MCF 10A (cell line): Measurements from ENCODE around the gene IL1F10. TPM values are rescaled to one million over a fixed set of nuclear protein-coding genes. Genes with fewer than 3 reads are reported as not detected.
A peak's percentile ranks its signal among the peaks of the same experiment; 100 is the strongest.

Source experiments
- BruUV-seq: library from RNA; stranded (reverse); fragments of 400-500 nt; replicated peaks from 2 replicates; lab custom pipeline; 2021; lab: Mats Ljungman, UMichigan
- CTCF ChIA-PET: fragments of 300-600 bp; sonication (Branson Sonifier 250); formaldehyde crosslinking; extraction: SDS; loops from one replicate; lab custom pipeline; 2021; ENCODE audit warnings: antibody characterized with exemption, inconsistent platforms; lab: Yijun Ruan, JAX
- POLR2A ChIA-PET: fragments of 300-600, 350-650 bp; sonication (Branson Sonifier 250); formaldehyde crosslinking; extraction: SDS; loops from one replicate; lab custom pipeline; 2020; ENCODE audit warnings: antibody characterized with exemption, inconsistent platforms; lab: Yijun Ruan, JAX
- DNase-seq: peaks from one replicate; pipeline ENCODE4 v3.0.0-alpha.2; 2018; ENCODE audit not compliant: unreplicated experiment
- H3K27ac Mint-ChIP-seq: one replicate; pipeline ENCODE4 v1.8.0; 2022; ENCODE audit warnings: mild to moderate bottlenecking, low read depth, mixed read lengths; ENCODE audit not compliant: unreplicated experiment
- H3K27me3 Mint-ChIP-seq: one replicate; pipeline ENCODE4 v1.8.0; 2022; ENCODE audit warnings: mixed read lengths; ENCODE audit not compliant: insufficient read depth, unreplicated experiment
- H3K36me3 Mint-ChIP-seq: one replicate; pipeline ENCODE4 v1.8.0; 2022; ENCODE audit warnings: mild to moderate bottlenecking, moderate library complexity, mixed read lengths; ENCODE audit not compliant: insufficient read depth, unreplicated experiment
- H3K4me1 Mint-ChIP-seq: one replicate; pipeline ENCODE4 v1.8.0; 2022; ENCODE audit warnings: mixed read lengths; ENCODE audit not compliant: insufficient read depth, unreplicated experiment
- H3K4me3 Mint-ChIP-seq: one replicate; pipeline ENCODE4 v1.8.0; 2022; ENCODE audit warnings: mild to moderate bottlenecking, moderate library complexity, mixed read lengths; ENCODE audit not compliant: unreplicated experiment
- H3K9me3 Mint-ChIP-seq: one replicate; pipeline ENCODE4 v1.8.0; 2022; ENCODE audit warnings: mixed read lengths; ENCODE audit not compliant: unreplicated experiment
- CTCF ChIP-seq: fragments of 200-600 bp; IDR thresholded peaks from one replicate; pipeline ENCODE4 v1.8.0; 2022; ENCODE audit warnings: antibody characterized with exemption, mild to moderate bottlenecking; ENCODE audit not compliant: unreplicated experiment
- intact Hi-C: fragments of 100-400 bp; cut with micrococcal nuclease; formaldehyde crosslinking; loops from 2 replicates; pipeline ENCODE4 v1.14.1; 2022
- total RNA-seq: library from RNA; stranded (reverse); gene quantifications from 2 replicates; pipeline ENCODE4 v1.2.3, GENCODE V29; 2022

Gene IL1F10
- total RNA-seq, 1 experiment from 2014 or later: not detected

- no peak for DNase-seq
- no peaks in the 10 kb centered on the region for H3K4me1 Mint-ChIP-seq
- H3K36me3 Mint-ChIP-seq: no peaks in the 10 kb centered on the region
- intact Hi-C loops: no loop called here
- BruUV-seq: no TSS peak
- ChIA-PET POLR2A (no interaction called here), CTCF (no interaction called here)
- no peak overlapping the region for H3K27ac Mint-ChIP-seq
- no peaks in the 10 kb centered on the region for H3K9me3 Mint-ChIP-seq
- no peak overlapping the region for H3K4me3 Mint-ChIP-seq
- H3K27me3 Mint-ChIP-seq: peaks cover 14% of the 10 kb centered on the region
- TF ChIP-seq CTCF: no peak
Observed at GRCh38 chr2:113039719-113040118, 28.1 kb upstream of the IL1F10 start.

DNA sequence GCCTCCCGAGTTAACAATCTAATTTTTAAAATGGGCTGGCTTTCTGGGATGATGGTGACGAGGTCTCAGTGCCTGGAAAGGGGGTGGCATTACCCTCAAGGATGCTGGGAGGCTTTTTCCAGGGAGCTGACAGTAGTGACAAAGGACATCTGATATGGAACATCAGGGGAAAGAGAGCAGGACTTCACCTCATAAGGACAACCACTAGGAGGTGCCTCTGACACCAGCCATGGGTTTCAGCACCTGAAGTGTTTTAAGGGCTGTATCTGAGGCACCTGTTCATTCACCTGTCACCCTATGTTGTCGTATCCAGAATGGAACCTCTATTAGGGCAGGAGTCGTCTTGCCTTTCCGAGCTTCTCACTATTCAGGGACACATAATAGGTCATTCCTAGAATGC lies 25.9 kb upstream of the IL1F10 start:
- DNase-seq: peak; percentile 30
- ChIA-PET CTCF (interaction anchor here (1.3 kb wide), 1 partner anchor 95 kb away, joined by 4 read pairs; no protein-coding TSS in a partner anchor), POLR2A (interaction anchor here (0.6 kb wide), 1 partner anchor 282 kb away, joined by 3 read pairs; no protein-coding TSS in a partner anchor)
- Mint-ChIP-seq H3K27ac (no peak overlapping the region), H3K9me3 (no peaks in the 10 kb centered on the region), H3K4me3 (no peak overlapping the region), H3K27me3 (no peaks in the 10 kb centered on the region), H3K4me1 (no peaks in the 10 kb centered on the region), H3K36me3 (no peaks in the 10 kb centered on the region)
- TF ChIP-seq CTCF: peak; percentile 13
- intact Hi-C loops: no loop called here
- BruUV-seq: no TSS peak

- H3K27me3 Mint-ChIP-seq: peaks cover 11% of the 10 kb centered on the region
- intact Hi-C loops: no loop called here
- no peaks in the 10 kb centered on the region for H3K9me3 Mint-ChIP-seq
- H3K4me1 Mint-ChIP-seq: no peaks in the 10 kb centered on the region
- H3K36me3 Mint-ChIP-seq: no peaks in the 10 kb centered on the region
- POLR2A ChIA-PET: no interaction called here
- DNase-seq: no peak
- CTCF ChIA-PET: interaction anchor here (0.6 to 1.2 kb wide), 2 partner anchors 15 to 92 kb away, joined by 3 to 4 read pairs; no protein-coding TSS in a partner anchor
- no TSS peak for BruUV-seq
- H3K27ac Mint-ChIP-seq: no peak overlapping the region
- H3K4me3 Mint-ChIP-seq: no peak overlapping the region
- TF ChIP-seq CTCF: no peak
Observed at GRCh38 chr2:113046465-113046864, 21.3 kb upstream of the IL1F10 start.

GRCh38 chr2:113050921-113051895 lies 16.6 kb upstream of the IL1F10 start:
- no peak overlapping the region for H3K27ac Mint-ChIP-seq
- intact Hi-C loops: no loop called here
- H3K9me3 Mint-ChIP-seq: peaks cover 12% of the 10 kb centered on the region
- peak; percentile 15 for TF ChIP-seq CTCF
- POLR2A ChIA-PET: no interaction called here
- CTCF ChIA-PET: interaction anchor here (0.6 kb wide), 2 partner anchors 25 to 51 kb away, joined by 3 read pairs; no protein-coding TSS in a partner anchor
- no peaks in the 10 kb centered on the region for H3K4me1 Mint-ChIP-seq
- H3K36me3 Mint-ChIP-seq: no peaks in the 10 kb centered on the region
- no TSS peak for BruUV-seq
- no peak overlapping the region for H3K4me3 Mint-ChIP-seq
- peaks cover 11% of the 10 kb centered on the region for H3K27me3 Mint-ChIP-seq
- DNase-seq: no peak
